Measurements from ENCODE around the gene CERCAM.

Gene CERCAM

DNA sequence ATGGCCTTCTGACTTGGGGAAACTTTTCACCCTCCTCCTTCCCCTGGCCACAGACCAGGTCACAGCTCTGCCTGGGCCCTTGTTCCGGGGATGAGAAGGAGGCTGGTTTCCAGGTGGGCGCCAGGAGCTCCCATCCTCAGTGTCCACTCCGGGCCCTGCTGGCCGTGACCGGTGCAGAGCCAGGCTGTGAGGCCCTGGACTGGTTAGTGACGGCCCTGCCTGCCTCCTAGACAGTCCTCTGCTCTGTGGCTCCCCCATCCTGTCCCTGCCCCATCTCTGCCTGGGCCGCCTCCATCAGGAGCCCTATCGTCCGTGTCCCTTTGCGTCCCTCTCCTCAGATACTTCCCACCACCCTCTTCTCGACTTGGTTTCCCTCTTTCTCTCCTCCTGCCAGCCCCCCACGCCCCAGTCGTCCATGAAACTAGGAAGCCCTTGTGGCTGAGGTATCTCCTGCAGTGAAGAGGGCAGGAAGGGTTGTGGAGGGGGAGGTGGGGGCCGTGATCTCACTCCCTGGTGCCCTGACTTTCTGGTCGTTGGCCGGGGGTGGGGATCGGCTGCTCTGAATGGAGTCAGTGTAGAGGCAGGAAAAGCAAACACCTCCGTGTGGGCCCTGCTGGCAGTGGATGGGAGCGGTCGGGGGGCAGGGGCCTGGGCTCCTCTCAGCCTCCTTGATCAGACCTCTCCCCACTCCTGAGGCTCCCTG lies 15.4 kb upstream of the CERCAM start:
- H3K4me3 ChIP-seq (ENCODE audit: low read depth, low read length): no peak overlapping the region
- no peak for TF ChIP-seq CTCF (IDR thresholded peaks at IDR 0.05; ENCODE audit: insufficient read depth, low read depth, low read length, missing control alignments)
- DNase-seq (ENCODE audit: low read depth): no peak

DNA sequence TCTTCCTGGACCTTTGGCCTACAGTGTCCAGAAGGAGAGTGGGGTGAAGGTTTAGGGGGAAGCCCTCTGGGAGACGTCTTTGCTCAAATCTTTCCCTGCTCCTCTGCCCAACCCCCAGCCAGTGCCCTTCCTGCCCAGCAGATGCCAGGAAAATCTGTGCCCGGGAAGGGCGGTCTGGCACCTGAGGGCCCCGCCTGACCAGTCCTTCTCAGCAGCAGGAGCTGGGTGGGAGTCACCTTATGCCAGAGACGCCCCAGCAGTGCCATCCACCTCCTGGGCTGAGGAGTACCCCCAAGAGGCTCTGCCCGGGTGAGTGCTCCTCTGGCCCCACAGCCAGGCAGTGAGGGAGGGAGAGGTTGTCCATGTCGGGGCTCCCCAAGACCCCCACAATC lies 14.9 kb upstream of the CERCAM start:
- no peak for TF ChIP-seq CTCF (IDR thresholded peaks at IDR 0.05; ENCODE audit: insufficient read depth, low read depth, low read length, missing control alignments)
- no peak overlapping the region for H3K4me3 ChIP-seq (ENCODE audit: low read depth, low read length)
- no peak for DNase-seq (ENCODE audit: low read depth)

DNA sequence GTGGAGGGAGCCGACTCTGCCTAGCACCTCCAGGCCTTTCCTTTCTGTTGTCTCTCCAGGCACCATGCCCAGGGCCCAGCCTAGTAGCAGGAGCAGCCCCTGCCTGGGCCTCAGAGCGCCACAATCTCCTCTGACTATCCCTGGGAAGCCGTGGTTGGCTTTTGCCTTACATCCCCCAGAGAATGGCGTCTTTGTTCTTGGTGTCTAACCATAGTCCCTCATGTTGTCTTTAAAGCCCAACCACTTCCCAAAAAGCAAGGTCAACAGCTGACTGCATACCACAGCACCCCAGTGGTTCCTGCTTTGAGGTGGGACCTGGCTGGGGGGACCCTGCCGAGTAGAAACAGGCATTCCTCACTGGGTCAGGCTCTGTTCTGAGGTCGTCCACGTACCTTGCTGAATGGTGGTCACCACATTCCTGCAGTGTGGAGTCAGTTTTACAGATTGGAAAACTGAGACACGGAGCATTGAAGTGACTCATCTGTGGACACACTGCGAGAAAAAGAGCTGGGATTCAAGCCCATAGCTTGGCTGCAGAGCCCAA lies 13.7 kb upstream of the CERCAM start:
- no peak overlapping the region for H3K4me3 ChIP-seq (ENCODE audit: low read depth, low read length)
- no peak for DNase-seq (ENCODE audit: low read depth)
- TF ChIP-seq CTCF (IDR thresholded peaks at IDR 0.05; ENCODE audit: insufficient read depth, low read depth, low read length, missing control alignments): no peak

- H3K4me3 ChIP-seq (ENCODE audit: low read depth, low read length): no peak overlapping the region
- no peak for DNase-seq (ENCODE audit: low read depth)
- no peak for TF ChIP-seq CTCF (IDR thresholded peaks at IDR 0.05; ENCODE audit: insufficient read depth, low read depth, low read length, missing control alignments)
Observed at GRCh38 chr9:128408963-128409431, 11.7 kb upstream of the CERCAM start.

DNA sequence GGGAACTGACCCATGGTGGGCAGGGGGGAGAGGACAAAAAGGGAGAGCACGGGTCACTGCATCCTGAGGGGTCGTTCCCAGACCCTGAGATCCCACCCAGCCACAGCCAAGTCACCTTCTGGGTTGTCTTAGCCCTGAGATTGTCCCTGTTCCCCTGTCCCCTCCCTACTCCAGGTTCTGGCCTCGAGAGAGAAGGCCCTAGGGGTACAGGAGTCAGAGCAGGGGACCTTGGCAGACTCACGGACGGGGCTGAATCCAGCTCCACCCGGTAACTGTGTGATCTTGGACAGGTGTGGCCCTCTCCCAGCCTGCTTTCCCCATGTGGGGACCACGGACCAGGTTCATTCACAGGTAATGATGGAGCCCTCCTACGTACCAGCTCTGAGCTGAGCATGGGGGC lies 11.2 kb upstream of the CERCAM start:
- no peak for DNase-seq (ENCODE audit: low read depth)
- no peak for TF ChIP-seq CTCF (IDR thresholded peaks at IDR 0.05; ENCODE audit: insufficient read depth, low read depth, low read length, missing control alignments)
- H3K4me3 ChIP-seq (ENCODE audit: low read depth, low read length): no peak overlapping the region

GRCh38 chr9:128409978-128410377 lies 10.7 kb upstream of the CERCAM start:
- H3K4me3 ChIP-seq (ENCODE audit: low read depth, low read length): no peak overlapping the region
- TF ChIP-seq CTCF (IDR thresholded peaks at IDR 0.05; ENCODE audit: insufficient read depth, low read depth, low read length, missing control alignments): no peak
- DNase-seq (ENCODE audit: low read depth): no peak
